H1 (cell line): Measurements from ENCODE around the gene NNMT. TPM values are rescaled to one million over a fixed set of nuclear protein-coding genes. Genes with fewer than 3 reads are reported as not detected.
"Not testable (repeated sequence)": the region's sequence is repeated elsewhere in the genome, so short reads cannot be mapped to it uniquely, and the experiment has no call there.

Experiments
- CTCF ChIA-PET: fragments of 300-600 bp; sonication (Branson Sonifier 250); formaldehyde crosslinking; loops from one replicate; lab custom pipeline; 2021; ENCODE audit not compliant: partially characterized antibody; lab: Charles Lee
- POLR2A ChIA-PET: fragments of 300-600 bp; sonication (Branson Sonifier 250); formaldehyde crosslinking; loops from one replicate; lab custom pipeline; 2021; ENCODE audit warnings: inconsistent platforms; ENCODE audit not compliant: partially characterized antibody; lab: Charles Lee
- DNase-seq, 2 experiments: peaks; one replicate each; pipeline versions ENCODE4 v3.0.0 to v3.0.0-alpha.2; 2010 to 2022; ENCODE audit warnings: low spot score in 2 of 2, low read depth in 1 of 2, mixed read lengths in 1 of 2
- FAIRE-seq: peaks from 2 replicates; lab custom pipeline; 2011; peaks lifted over from hg19 to GRCh38; lab: Jason Lieb, UNC
- H2AFZ ChIP-seq: 2 replicates; pipeline ENCODE4 v1.8.1; 2012; ENCODE audit warnings: low read length, inconsistent platforms
- H2AK5ac ChIP-seq: 2 replicates; pipeline ENCODE4 v1.6.1; 2013; ENCODE audit warnings: low read depth, low read length
- H2BK120ac ChIP-seq: replicated peaks from 2 replicates; pipeline ENCODE3; 2013; ENCODE audit warnings: low read depth, low read length, inconsistent platforms
- H2BK12ac ChIP-seq: 2 replicates; pipeline ENCODE4 v1.6.1; 2013; ENCODE audit warnings: low read depth, low read length
- H2BK15ac ChIP-seq: 2 replicates; pipeline ENCODE4 v1.6.1; 2013; ENCODE audit warnings: low read length
- H2BK20ac ChIP-seq: 2 replicates; pipeline ENCODE4 v1.6.1; 2013; ENCODE audit warnings: low read length
- H2BK5ac ChIP-seq: 2 replicates; pipeline ENCODE4 v1.6.1; 2013; ENCODE audit warnings: low read depth, low read length
- H3K14ac ChIP-seq: 2 replicates; pipeline ENCODE4 v1.6.1; 2013; ENCODE audit warnings: inconsistent platforms; ENCODE audit not compliant: insufficient read length
- H3K18ac ChIP-seq: 2 replicates; pipeline ENCODE4 v1.6.1; 2013; ENCODE audit warnings: low read length; ENCODE audit errors: extremely low read depth
- H3K23ac ChIP-seq: 2 replicates; pipeline ENCODE4 v1.6.1; 2013; ENCODE audit warnings: inconsistent platforms; ENCODE audit not compliant: insufficient read length
- H3K23me2 ChIP-seq: 2 replicates; pipeline ENCODE4 v1.6.1; 2013; ENCODE audit warnings: low read depth, low read length
- H3K27ac ChIP-seq: 2 replicates; pipeline ENCODE4 v1.6.1; 2011; ENCODE audit warnings: low read depth, low read length, inconsistent platforms
- H3K27me3 ChIP-seq, 4 experiments: replicated peaks in 1 of 4; 1 replicate in 1 of 4; 2 replicates in 3 of 4; pipeline versions ENCODE4 v1.6.1 to v1.8.1; 2011 to 2013; ENCODE audit warnings: low read length in 3 of 4, mild to moderate bottlenecking in 3 of 4, inconsistent platforms in 2 of 4, mixed read lengths in 2 of 4, moderate library complexity in 1 of 4; ENCODE audit not compliant: control insufficient read depth in 3 of 4, insufficient read depth in 3 of 4; ENCODE audit errors: extremely low read depth in 1 of 4
- H3K36me3 ChIP-seq, 4 experiments: 2 replicates each; pipeline versions ENCODE4 v1.6.1 to v1.8.1; 2011 to 2013; ENCODE audit warnings: mild to moderate bottlenecking in 4 of 4, low read length in 3 of 4, moderate library complexity in 2 of 4, control low read depth in 1 of 4, inconsistent platforms in 1 of 4; ENCODE audit not compliant: insufficient read depth in 4 of 4, control insufficient read depth in 2 of 4
- H3K4ac ChIP-seq: replicated peaks from 2 replicates; pipeline ENCODE3; 2013; ENCODE audit warnings: low read length, low read depth, mixed read lengths, inconsistent platforms; ENCODE audit not compliant: insufficient read length
- H3K4me1 ChIP-seq, 4 experiments: replicated peaks in 1 of 4; 1 replicate in 1 of 4; 2 replicates in 3 of 4; pipeline versions ENCODE4 v1.6.1 to v1.8.1; 2011 to 2013; ENCODE audit warnings: low read length in 3 of 4, inconsistent platforms in 2 of 4, mixed read lengths in 1 of 4; ENCODE audit not compliant: insufficient read depth in 4 of 4, control insufficient read depth in 3 of 4
- H3K4me2 ChIP-seq, 2 experiments: 2 replicates each; pipeline versions ENCODE4 v1.6.1 to v1.8.1; 2011 to 2013; ENCODE audit warnings: low read depth in 2 of 2, low read length in 2 of 2, control low read depth in 1 of 2, inconsistent platforms in 1 of 2, mild to moderate bottlenecking in 1 of 2; ENCODE audit not compliant: insufficient read depth in 1 of 2
- H3K4me3 ChIP-seq, 4 experiments: fragments of 200-600, 300-600 bp in 1 of 4; sonication (generic), shearing (Covaris generic), sonication (Bioruptor Twin) in 1 of 4; 2 replicates each; pipeline versions ENCODE4 v1.5.1 to v1.8.1; 2011 to 2016; ENCODE audit warnings: low read length in 4 of 4, low read depth in 3 of 4, control low read depth in 2 of 4, inconsistent platforms in 2 of 4, mild to moderate bottlenecking in 2 of 4, mixed read lengths in 1 of 4, moderate library complexity in 1 of 4; ENCODE audit not compliant: insufficient read depth in 2 of 4; ENCODE audit errors: extremely low read depth in 1 of 4
- H3K56ac ChIP-seq: replicated peaks from 2 replicates; pipeline ENCODE3; 2013; ENCODE audit warnings: low read depth, mild to moderate bottlenecking, mixed read lengths, low read length, inconsistent platforms; ENCODE audit not compliant: insufficient read length
- H3K79me1 ChIP-seq: 2 replicates; pipeline ENCODE4 v1.6.1; 2013; ENCODE audit warnings: low read depth, low read length, control low read depth
- H3K79me2 ChIP-seq, 2 experiments: 2 replicates each; pipeline versions ENCODE4 v1.6.1 to v1.8.1; 2012 to 2013; ENCODE audit warnings: low read length in 2 of 2, mild to moderate bottlenecking in 2 of 2, inconsistent platforms in 1 of 2; ENCODE audit not compliant: insufficient read depth in 2 of 2, control insufficient read depth in 1 of 2
- H3K9ac ChIP-seq, 4 experiments: replicated peaks in 1 of 4; 1 replicate in 1 of 4; 2 replicates in 3 of 4; pipeline versions ENCODE4 v1.6.1 to v1.8.1; 2011 to 2013; ENCODE audit warnings: low read depth in 3 of 4, low read length in 3 of 4, control low read depth in 2 of 4, mild to moderate bottlenecking in 2 of 4, moderate library complexity in 2 of 4, inconsistent platforms in 1 of 4; ENCODE audit errors: extremely low read depth in 1 of 4
- H3K9me3 ChIP-seq, 2 experiments: 2 replicates each; pipeline versions ENCODE4 v1.6.1 to v1.8.1; 2012 to 2013; ENCODE audit warnings: mild to moderate bottlenecking in 2 of 2, moderate library complexity in 2 of 2, control low read depth in 1 of 2, inconsistent platforms in 1 of 2, low read depth in 1 of 2, low read length in 1 of 2, mixed read lengths in 1 of 2; ENCODE audit not compliant: insufficient read depth in 2 of 2
- H4K20me1 ChIP-seq, 2 experiments: replicated peaks in 1 of 2; 2 replicates each; pipeline versions ENCODE3 to v1.8.1; 2011 to 2013; ENCODE audit warnings: inconsistent platforms in 2 of 2, low read length in 2 of 2, mild to moderate bottlenecking in 1 of 2; ENCODE audit not compliant: insufficient read depth in 2 of 2, control insufficient read depth in 1 of 2
- H4K5ac ChIP-seq: 2 replicates; pipeline ENCODE4 v1.6.1; 2013; ENCODE audit warnings: low read length, low read depth, mixed read lengths, inconsistent platforms; ENCODE audit not compliant: insufficient read length
- H4K8ac ChIP-seq: 2 replicates; pipeline ENCODE4 v1.8.0; 2013; ENCODE audit warnings: mild to moderate bottlenecking, moderate library complexity, low read length, inconsistent platforms; ENCODE audit not compliant: insufficient read depth; ENCODE audit errors: extremely low read depth
- H4K91ac ChIP-seq: replicated peaks from 2 replicates; pipeline ENCODE3; 2013; ENCODE audit warnings: low read length, mixed read lengths, inconsistent platforms; ENCODE audit not compliant: insufficient read length
- WGBS, 2 experiments: shearing (Covaris generic) in 1 of 2; methylation state at CpG; one replicate each; pipeline versions ENCODE4 v1.1.6 to v1.1.7; 2013 to 2015; ENCODE audit warnings: low lambda C conversion rate in 2 of 2, mixed read lengths in 2 of 2, inconsistent platforms in 1 of 2, low coverage in 1 of 2, missing lambda C conversion rate in 1 of 2; ENCODE audit not compliant: insufficient replicate concordance in 2 of 2, insufficient coverage in 1 of 2, insufficient read length in 1 of 2; ENCODE audit errors: extremely low coverage in 1 of 2, missing lambda C conversion rate in 1 of 2; 5-methylcytosine and 5-hydroxymethylcytosine counted together
- polyA plus RNA-seq, 7 experiments: library from polyadenylated mRNA; depleted of rRNA in 3 of 7; stranded (reverse) in 5 of 7; unstranded in 2 of 7; fragments of >200 nt in 5 of 7; fragments of 200-250 nt in 2 of 7; gene quantifications; 1 replicate in 5 of 7; 2 replicates in 1 of 7; 4 replicates in 1 of 7; pipeline versions ENCODE4 v1.2.1 to v1.2.3, GENCODE V29; 2011 to 2013; ENCODE audit warnings: missing spikeins in 2 of 7, mixed read lengths in 2 of 7
- total RNA-seq: library from RNA; stranded (reverse); fragmentation: NEBNext Ultra II Directional; extraction: Animal tissue kit (Norgen Biotek cat#: 25700); gene quantifications from 2 replicates; pipeline ENCODE4 v1.2.1, GENCODE V29; 2021

The NNMT gene
- total and polyA plus RNA-seq, 2 of the 8 experiments (the other 6 are each of a cell fraction or from before 2014, with no cell fraction given): not detected

DNA sequence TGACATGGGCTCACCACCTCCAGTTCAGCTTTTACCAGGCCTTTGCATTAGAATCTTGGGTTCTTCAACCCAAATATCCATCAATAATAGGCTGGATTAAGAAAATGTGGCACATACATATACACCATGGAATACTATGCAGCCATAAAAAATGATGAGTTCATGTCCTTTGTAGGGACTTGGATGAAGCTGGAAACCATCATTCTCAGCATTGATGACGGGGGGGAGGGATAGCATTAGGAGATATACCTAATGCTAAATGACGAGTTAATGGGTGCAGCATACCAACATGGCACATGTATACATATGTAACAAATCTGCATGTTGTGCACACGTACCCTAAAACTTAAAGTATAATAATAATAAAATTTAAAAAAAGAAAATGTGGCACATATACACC is 45.5 kb downstream of the NNMT start:
- H2BK120ac ChIP-seq, H3K23me2 ChIP-seq, H3K36me3 ChIP-seq, H3K23ac ChIP-seq, H2AFZ ChIP-seq, H2BK15ac ChIP-seq, FAIRE-seq, H4K91ac ChIP-seq, H3K4me2 ChIP-seq, H3K79me2 ChIP-seq, H4K8ac ChIP-seq, H3K4me3 ChIP-seq, H4K20me1 ChIP-seq, H3K9ac ChIP-seq, H3K27ac ChIP-seq, H3K14ac ChIP-seq, H3K56ac ChIP-seq, H3K4me1 ChIP-seq, H3K9me3 ChIP-seq, H2BK12ac ChIP-seq, H3K79me1 ChIP-seq, H2BK20ac ChIP-seq, H3K27me3 ChIP-seq, POLR2A ChIA-PET, H2AK5ac ChIP-seq, H4K5ac ChIP-seq, H3K18ac ChIP-seq, H3K4ac ChIP-seq, DNase-seq, H2BK5ac ChIP-seq: not testable (repeated sequence)
- WGBS, 2 experiments: 90% methylated on average over 3 of the region's 3 CpGs; no CpG with 5 or more reads in 1 of the 2 experiments
- CTCF ChIA-PET: interaction anchor here (1.5 to 2.5 kb wide), 5 partner anchors 9 to 245 kb away, joined by 4 to 10 read pairs (median 8); no protein-coding TSS in a partner anchor
